Parietal lobe (tissue), 1 donor: Measurements from ENCODE around the gene KIAA1328. TPM values are rescaled to one million over a fixed set of nuclear protein-coding genes. Genes with fewer than 3 reads are reported as not detected.

Experiments
- total RNA-seq: library from RNA; depleted of rRNA; stranded (reverse); fragments of >200 nt; gene quantifications from one replicate; pipeline ENCODE4 v1.2.3, GENCODE V29; 2014

Gene KIAA1328
- total RNA-seq = 52.3 TPM

GRCh38 chr18:36828630-36829361, at the start of gene KIAA1328, which contains the start of gene TPGS2:
Gene KIAA1328 (plus strand): TSS chr18:36829127. CDS start chr18:36829139, 12 bp downstream.
Gene TPGS2 (minus strand): TSS chr18:36829002. CDS start chr18:36828767, 235 bp downstream.

Other genes starting within 250 kb of the KIAA1328 start
- gene TPGS2, start 125 bp upstream of the KIAA1328 start, total RNA-seq = 158 TPM